HG02840 (cell line): ENCODE measurements around the gene NCKAP1.
"Not testable (repeated sequence)": the region's sequence is repeated elsewhere in the genome, so short reads cannot be mapped to it uniquely, and the experiment has no call there.

Experiments used
- ATAC-seq: cut with Tn5 transposase; IDR thresholded peaks from one replicate; pipeline ENCODE4 v1.9.1; 2021; ENCODE audit warnings: mild to moderate bottlenecking, moderate library complexity, moderate number of reproducible peaks; ENCODE audit not compliant: unreplicated experiment, low FRiP score

NCKAP1 gene

DNA sequence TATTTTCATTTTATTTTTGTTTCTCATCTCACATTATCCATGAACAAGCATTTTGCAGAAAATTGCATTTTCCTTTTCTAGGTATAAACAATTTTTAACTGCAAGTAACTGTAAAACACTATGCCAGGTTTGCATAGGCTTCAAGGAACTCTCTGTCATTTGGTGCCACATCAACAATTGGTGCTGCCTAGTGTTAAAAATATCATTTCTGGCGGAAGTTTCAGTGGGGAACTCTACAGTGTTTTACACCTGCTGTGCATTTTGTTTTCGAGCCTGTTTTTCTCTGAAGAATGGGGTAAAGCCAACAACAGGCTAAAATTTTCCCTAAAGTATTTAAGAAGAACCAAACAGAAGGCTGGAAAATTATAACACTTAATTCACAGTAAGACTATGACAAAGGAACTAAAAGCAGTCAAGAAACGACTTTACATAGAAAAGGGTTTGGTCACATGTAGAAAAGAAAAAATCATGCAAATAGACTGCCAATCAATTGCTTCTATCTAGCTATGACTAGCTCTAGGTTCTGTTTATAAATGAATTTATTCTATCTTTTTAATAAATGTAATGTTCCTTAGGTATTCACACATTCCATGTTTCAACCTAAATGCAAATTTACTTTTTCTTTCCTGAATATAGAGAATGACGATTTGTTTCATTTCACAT, 150.4 kb downstream of the NCKAP1 start:
- ATAC-seq, result no peak

DNA sequence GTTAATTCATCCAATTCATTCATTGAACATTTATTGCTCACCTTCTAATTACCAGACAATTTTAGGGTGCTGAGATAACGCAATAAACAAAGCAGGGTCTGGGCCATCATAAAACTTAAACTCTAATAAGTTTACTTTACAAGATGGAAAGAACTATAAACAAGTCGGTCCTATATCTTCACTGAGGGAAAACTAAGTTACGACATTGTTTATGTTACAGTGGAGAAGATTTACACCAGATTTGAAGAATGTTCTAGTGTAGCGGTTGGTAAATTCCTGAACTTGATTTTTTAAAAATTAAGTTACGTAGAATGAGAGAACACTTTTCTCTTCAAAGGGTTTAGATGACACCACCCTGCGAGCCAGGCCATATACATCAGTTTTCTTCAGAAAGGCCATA, 151.2 kb downstream of the NCKAP1 start:
- ATAC-seq, result no peak

DNA sequence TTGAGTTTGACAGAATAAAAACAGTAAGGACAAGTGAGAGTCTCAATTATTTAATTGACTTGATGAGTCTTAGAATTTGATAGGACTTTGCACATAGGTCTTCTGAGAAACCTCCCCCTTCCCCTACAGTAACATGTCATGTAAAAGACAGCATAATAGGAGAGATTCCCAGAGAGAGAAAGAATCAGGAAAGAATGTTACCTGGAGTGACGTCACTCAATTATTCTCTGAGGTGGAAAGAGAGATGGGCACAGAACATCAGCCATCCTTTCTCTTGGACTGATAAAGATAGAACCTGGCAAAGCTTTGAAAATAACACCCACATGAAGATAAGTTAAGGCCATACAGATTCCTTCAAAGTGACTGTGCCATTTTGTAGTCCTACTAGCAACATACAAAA, 152.5 kb downstream of the NCKAP1 start:
- ATAC-seq, result no peak

- no peak for ATAC-seq
Observed at GRCh38 chr2:182883451-182883850, 154.8 kb downstream of the NCKAP1 start.

- not testable (repeated sequence) for ATAC-seq
Observed at GRCh38 chr2:182880100-182880499, 158.2 kb downstream of the NCKAP1 start.

GRCh38 chr2:182876653-182877052, 161.6 kb downstream of the NCKAP1 start:
- not testable (repeated sequence) for ATAC-seq

- ATAC-seq, result no peak
Observed at GRCh38 chr2:182870227-182870626, 168.0 kb downstream of the NCKAP1 start.

DNA sequence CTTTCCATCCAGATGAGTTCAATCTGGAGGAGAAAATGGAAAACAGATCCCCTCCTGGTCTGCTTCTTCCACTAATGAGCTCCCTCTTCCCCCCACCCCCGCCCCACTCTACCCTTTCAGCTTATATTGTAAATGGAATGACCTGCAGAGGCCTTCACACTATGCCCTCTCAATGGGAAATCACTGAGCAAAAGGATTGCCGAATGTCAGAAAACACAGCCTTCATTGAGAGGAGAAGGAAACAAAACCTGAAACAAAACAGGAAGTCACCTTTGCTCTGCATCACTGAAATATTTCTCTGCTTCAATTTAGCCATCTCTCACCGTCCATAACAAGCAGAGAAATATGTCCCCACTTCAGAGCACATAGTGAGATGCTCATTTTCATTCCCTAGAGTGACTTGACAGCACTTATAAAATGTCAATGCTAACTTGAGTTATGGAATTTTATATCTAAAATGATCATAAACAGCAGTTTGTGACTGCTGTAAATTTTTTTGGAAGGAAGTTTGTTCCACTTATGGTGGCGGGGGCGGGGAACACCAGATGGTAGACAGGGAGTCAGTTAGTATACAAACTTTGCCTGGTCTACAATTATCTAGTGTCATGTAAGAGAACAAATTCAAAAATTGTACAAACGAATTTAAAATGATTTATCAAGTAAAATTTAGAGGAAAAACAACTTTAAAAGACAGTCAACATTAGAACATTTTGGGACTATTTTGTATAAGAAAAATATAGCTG, 170.0 kb downstream of the NCKAP1 start:
- ATAC-seq, result no peak

DNA sequence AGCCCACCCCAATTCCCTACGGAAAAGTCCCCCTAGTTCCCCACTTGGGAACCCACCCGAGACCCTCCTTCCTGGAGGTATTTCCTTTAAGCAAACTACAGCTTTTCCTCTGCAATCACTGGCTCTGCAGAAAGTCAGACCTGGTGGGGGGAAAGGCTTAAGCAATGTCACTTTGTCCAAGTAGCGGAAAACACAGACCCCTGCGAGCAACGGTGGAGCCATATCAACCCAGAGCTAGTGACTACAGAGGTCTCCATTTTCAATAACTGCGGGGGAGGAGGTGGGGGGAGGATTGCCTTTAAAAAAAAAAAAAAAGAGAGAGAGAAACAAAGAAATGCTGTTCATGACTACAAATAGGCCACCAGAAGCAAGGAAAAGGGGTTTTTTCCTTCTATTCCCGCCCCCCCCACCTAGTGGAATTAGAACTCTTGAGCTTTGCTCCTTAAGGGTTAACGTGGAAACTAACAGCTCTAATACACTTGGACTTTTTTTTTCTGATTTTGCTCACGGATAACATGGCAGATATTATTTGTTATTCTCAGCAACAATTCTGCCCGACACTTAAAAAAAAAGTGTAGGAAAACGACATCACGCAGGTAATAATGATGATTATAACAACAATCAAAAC, 170.7 kb downstream of the NCKAP1 start:
- ATAC-seq, result no peak

- ATAC-seq, result no peak
Observed at GRCh38 chr2:182866461-182867406, 171.5 kb downstream of the NCKAP1 start, which contains the start of gene FRZB. Gene FRZB, minus strand, starts transcription at chr2:182866637. Its CDS starts 85 bp downstream, at chr2:182866552.

DNA sequence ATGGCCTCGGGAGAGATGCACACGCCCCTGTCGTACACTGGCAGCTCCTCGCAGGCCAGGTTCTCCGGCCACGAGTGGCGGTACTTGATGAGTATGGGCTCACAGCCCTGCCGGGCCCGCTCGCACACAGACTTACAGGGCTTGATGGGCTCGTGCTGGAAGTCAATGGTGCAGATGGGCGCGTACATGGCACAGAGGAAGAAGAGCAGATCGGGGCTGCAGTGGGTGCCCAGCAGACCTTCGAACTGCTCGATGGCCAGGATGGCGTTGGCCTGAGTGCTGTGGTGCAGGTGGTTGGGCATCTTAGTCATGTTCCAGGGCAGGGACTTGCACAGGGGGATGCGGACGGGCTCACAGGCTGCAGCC, 172.2 kb downstream of the NCKAP1 start:
- ATAC-seq, result no peak

DNA sequence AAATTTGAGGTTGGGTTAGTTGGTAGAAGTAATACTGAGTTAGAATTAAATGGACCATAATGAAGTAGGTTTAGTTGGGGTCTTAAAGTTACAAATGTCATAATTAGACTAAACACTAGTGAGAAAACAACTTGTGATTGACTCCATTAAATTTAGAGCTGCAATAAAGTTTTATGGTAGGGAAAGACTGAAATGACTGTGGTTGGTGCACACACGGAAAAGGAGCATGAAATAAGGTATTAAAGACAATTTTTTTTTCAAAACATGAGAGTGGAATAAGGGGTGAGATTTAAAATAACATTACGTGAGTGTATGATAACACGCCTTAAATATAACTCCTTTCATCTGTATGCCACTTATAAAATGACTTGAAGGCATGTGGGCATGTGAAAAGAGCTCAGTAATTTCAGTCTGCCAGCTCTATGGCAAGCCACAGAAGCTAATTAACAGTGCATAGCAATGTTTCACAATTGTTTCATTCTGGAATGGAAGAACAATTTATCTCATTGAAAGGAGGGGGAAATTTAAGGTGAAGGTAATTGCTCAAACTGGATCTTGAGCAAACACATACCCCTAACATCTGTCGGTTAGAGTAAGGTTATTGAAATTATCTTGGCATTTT, 173.2 kb downstream of the NCKAP1 start:
- no peak for ATAC-seq

- no peak for ATAC-seq
Observed at GRCh38 chr2:182863642-182864041, 174.6 kb downstream of the NCKAP1 start.

GRCh38 chr2:182862091-182862490, 176.2 kb downstream of the NCKAP1 start:
- ATAC-seq, result no peak

- ATAC-seq, result no peak
Observed at GRCh38 chr2:182860858-182861257, 177.4 kb downstream of the NCKAP1 start.
